K562 (cell line): ENCODE results near the gene P2RX2. TPM values are rescaled to one million over a fixed set of nuclear protein-coding genes. Genes with fewer than 3 reads are reported as not detected.

Experiments used
- ATAC-seq: fragments of 200-7000 bp; cut with Tn5 transposase; 3 replicates; pipeline ENCODE4 v1.9.1; 2020; ENCODE audit warnings: moderate library complexity
- BruUV-seq: library from RNA; stranded (reverse); fragments of 400-500 nt; replicated peaks from 2 replicates; lab custom pipeline; 2021; lab: Mats Ljungman, UMichigan
- CTCF ChIA-PET: fragments of 300-600 bp; formaldehyde crosslinking; extraction: SDS; loops from one replicate; lab custom pipeline; 2021; ENCODE audit warnings: low intra/inter-chr PET ratio; lab: Yijun Ruan, JAX
- POLR2A ChIA-PET: fragments of 300-600, 350-650 bp; sonication (Branson Sonifier 250); formaldehyde crosslinking; extraction: SDS; loops from one replicate; lab custom pipeline; 2021; ENCODE audit warnings: antibody characterized with exemption, inconsistent platforms; lab: Yijun Ruan, JAX
- DNase-seq, 4 experiments: peaks; one replicate each; pipeline versions ENCODE4 v3.0.0 to v3.0.0-alpha.2; 2011 to 2018; ENCODE audit warnings: low spot score in 3 of 4, mixed read lengths in 3 of 4; ENCODE audit errors: extremely low read depth in 1 of 4
- FAIRE-seq: peaks from 2 replicates; lab custom pipeline; 2011; peaks lifted over from hg19 to GRCh38; lab: Jason Lieb, UNC
- H2AFZ ChIP-seq: 2 replicates; pipeline ENCODE4 v1.6.0; 2011; ENCODE audit warnings: low read depth, low read length, control low read depth, inconsistent platforms
- H3K27ac ChIP-seq: fragments of 200-600 bp; 3 replicates; pipeline ENCODE4 v1.8.0; 2011; ENCODE audit warnings: low read depth, mild to moderate bottlenecking, control low read depth, inconsistent platforms, low read length, moderate library complexity, mixed read lengths; ENCODE audit errors: extremely low read depth
- H3K27me3 ChIP-seq, 2 experiments: fragments of 300-600 bp in 1 of 2; 2 replicates in 1 of 2; 3 replicates in 1 of 2; pipeline versions ENCODE4 v1.6.0 to v1.8.0; 2011; ENCODE audit warnings: inconsistent platforms in 2 of 2, low read length in 2 of 2, mild to moderate bottlenecking in 1 of 2, mixed read lengths in 1 of 2, moderate library complexity in 1 of 2; ENCODE audit not compliant: control insufficient read depth in 2 of 2, insufficient read depth in 2 of 2
- H3K36me3 ChIP-seq: fragments of 300-600 bp; 3 replicates; pipeline ENCODE4 v1.8.0; 2011; ENCODE audit warnings: mild to moderate bottlenecking, low read length, inconsistent platforms; ENCODE audit not compliant: control insufficient read depth, insufficient read depth
- H3K4me1 ChIP-seq, 2 experiments: fragments of 200-600 bp in 1 of 2; replicated peaks in 1 of 2; 2 replicates in 1 of 2; 3 replicates in 1 of 2; pipeline versions ENCODE4 v1.5.1 to v1.8.0; 2011; ENCODE audit warnings: inconsistent platforms in 2 of 2, low read length in 2 of 2, mild to moderate bottlenecking in 1 of 2, mixed read lengths in 1 of 2, moderate library complexity in 1 of 2; ENCODE audit not compliant: control insufficient read depth in 2 of 2, insufficient read depth in 2 of 2
- H3K4me2 ChIP-seq: 2 replicates; pipeline ENCODE4 v1.6.1; 2011; ENCODE audit warnings: low read length, control low read depth, inconsistent platforms, mixed read lengths; ENCODE audit not compliant: insufficient read depth
- H3K4me3 ChIP-seq: fragments of 200-600 bp; sonication (generic), shearing (Covaris generic); 2 replicates; pipeline ENCODE4 v1.5.1; 2016; ENCODE audit warnings: control low read depth, inconsistent platforms
- H3K79me2 ChIP-seq: fragments of 200-600 bp; 3 replicates; pipeline ENCODE4 v1.8.0; 2011; ENCODE audit warnings: low read length, inconsistent platforms; ENCODE audit not compliant: control insufficient read depth, insufficient read depth
- H3K9ac ChIP-seq, 2 experiments: 2 replicates each; pipeline versions ENCODE4 v1.6.0 to v1.6.1; 2011; ENCODE audit warnings: low read depth in 2 of 2, low read length in 2 of 2, control low read depth in 1 of 2, inconsistent platforms in 1 of 2, mild to moderate bottlenecking in 1 of 2, mixed read lengths in 1 of 2; ENCODE audit not compliant: insufficient read depth in 1 of 2
- H3K9me1 ChIP-seq: one replicate; pipeline ENCODE4 v1.6.0; 2011; ENCODE audit warnings: inconsistent platforms, mild to moderate bottlenecking, low read length, moderate library complexity; ENCODE audit not compliant: control insufficient read depth, insufficient read depth
- H3K9me3 ChIP-seq: replicated peaks from 2 replicates; pipeline ENCODE4 v1.5.1; 2011; ENCODE audit warnings: low read depth, low read length, inconsistent platforms; ENCODE audit not compliant: control insufficient read depth, insufficient read depth
- H4K20me1 ChIP-seq: replicated peaks from 2 replicates; pipeline ENCODE4 v1.6.1; 2011; ENCODE audit warnings: low read length, inconsistent platforms, mixed read lengths; ENCODE audit not compliant: control insufficient read depth, insufficient read depth
- RCOR1 ChIP-seq, 2 experiments: IDR thresholded peaks; 2 replicates each; pipeline ENCODE4 v1.6.1; 2012; ENCODE audit warnings: low read depth in 2 of 2, low read length in 2 of 2, borderline replicate concordance in 1 of 2, improper control_type of control experiment in 1 of 2
- WGBS: fragments of 100-300 bp; shearing (Covaris generic); methylation state at CpG from one replicate; pipeline ENCODE4 v1.1.6; 2016; ENCODE audit warnings: low coverage, mixed read lengths; ENCODE audit not compliant: insufficient coverage; ENCODE audit errors: missing lambda C conversion rate; 5-methylcytosine and 5-hydroxymethylcytosine counted together
- in situ Hi-C: fragments of 300-500 bp; cut with MboI; formaldehyde crosslinking; loops from 4 replicates; pipeline ENCODE4 v1.15.0; 2018; ENCODE audit warnings: inconsistent platforms, mixed read lengths
- intact Hi-C: fragments of 100-400 bp; cut with micrococcal nuclease; formaldehyde crosslinking; loops from 2 replicates; pipeline ENCODE4 v1.14.2; 2022
- polyA plus RNA-seq, 8 experiments: library from polyadenylated mRNA; depleted of rRNA in 4 of 8; stranded (reverse) in 5 of 8; unstranded in 3 of 8; fragments of >200 nt; fragmentation: Nextera tagmentation in 2 of 8; fragmentation: Illumina TruSeq in 1 of 8; extraction: Ambion mirVana in 2 of 8; extraction: Trizol in 1 of 8; gene quantifications; 2 replicates each; pipeline versions ENCODE4 v1.2.1 to v1.2.3, GENCODE V29; 2011 to 2014; ENCODE audit warnings: inconsistent platforms in 1 of 8, missing spikeins in 1 of 8
- total RNA-seq, 7 experiments: library from RNA; depleted of rRNA in 6 of 7; stranded (reverse); fragments of >200 nt in 6 of 7; fragmentation: Illumina TruSeq in 2 of 7; extraction: Trizol in 2 of 7; gene quantifications; 2 replicates each; pipeline versions ENCODE4 v1.2.1 to v1.2.3, GENCODE V29; 2011 to 2021; ENCODE audit warnings: low replicate concordance in 1 of 7
- TF ChIP-seq, protein P1 (sequence below), 2 experiments: fragments of 450-650 bp; formaldehyde crosslinking in 1 of 2; IDR thresholded peaks; 2 replicates each; pipeline versions ENCODE4 v1.4.0 to v1.6.1; 2014 to 2020; ENCODE audit warnings: mild to moderate bottlenecking in 2 of 2, borderline replicate concordance in 1 of 2, low read depth in 1 of 2
- TF ChIP-seq, protein P2 (sequence below): fragments of 450-650 bp; IDR thresholded peaks from 2 replicates; pipeline ENCODE4 v1.6.1; 2016; ENCODE audit warnings: low read depth, mild to moderate bottlenecking, moderate library complexity

P2RX2 gene
- total and polyA plus RNA-seq, 9 of the 15 experiments (the other 6 are each of a cell fraction or from before 2014, with no cell fraction given) = not detected

DNA sequence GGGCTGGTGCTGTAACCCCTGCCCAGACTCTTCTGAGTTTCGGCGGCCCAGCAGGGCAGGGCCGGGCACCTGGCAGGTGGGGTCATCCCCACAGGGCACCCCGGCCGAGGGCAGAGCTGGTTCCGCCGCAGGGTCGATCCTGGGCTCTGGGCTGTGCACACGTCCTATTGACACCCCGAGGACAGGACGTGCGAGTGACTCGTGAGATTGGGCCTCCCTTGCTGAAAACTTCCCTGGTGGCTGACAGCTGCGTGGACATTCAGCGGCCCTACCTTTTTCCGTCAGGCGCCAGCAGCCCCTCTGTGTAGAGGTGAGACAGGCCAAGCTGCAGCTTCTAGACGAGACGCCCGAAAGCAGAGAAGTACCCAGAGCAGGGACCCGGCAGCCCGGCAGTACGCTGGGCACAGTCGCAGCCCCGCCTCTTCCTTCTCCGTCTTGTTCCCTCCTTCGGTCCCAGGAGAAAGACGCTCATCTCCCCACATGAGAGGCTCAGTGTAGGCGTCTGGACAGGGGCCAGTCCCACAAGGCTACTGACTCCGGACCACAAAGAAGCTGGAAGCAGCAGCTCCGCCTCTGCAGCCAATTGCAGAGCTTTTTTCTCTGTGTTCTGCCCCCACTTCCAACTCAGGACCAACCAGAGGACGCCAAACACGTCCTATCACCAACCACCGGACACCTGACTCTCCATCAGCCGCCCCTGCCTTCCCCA, 8.4 kb upstream of the P2RX2 start, which contains the start of gene LRCOL1:
TSS of gene LRCOL1 (minus strand) at position 532 of the 709 bp plus-strand sequence. CDS start 4,331 bp downstream, outside the sequence.
- in situ Hi-C loops = no loop called here
- intact Hi-C loops = no loop called here
- Histone ChIP-seq H4K20me1 (no peaks in the 10 kb centered on the region; the same call in 1 of the 2 replicates), H3K27ac (no peak within 1 kb of the TSS), H3K9me1 (no peaks in the 10 kb centered on the region), H3K4me1 (peaks cover 0 to 24% of the 10 kb centered on the region in 2 experiments; a peak in 3 of 5 replicates), H3K9me3 (no peaks in the 10 kb centered on the region; the same call in 1 of the 2 replicates), H3K4me3 (no peak within 1 kb of the TSS), H3K4me2 (no peak within 1 kb of the TSS), H3K79me2 (no peaks in the 10 kb centered on the region), H3K27me3 (peaks cover 40 to 64% of the 10 kb centered on the region in 2 experiments), H2AFZ (no peak within 1 kb of the TSS), H3K36me3 (no peaks in the 10 kb centered on the region), H3K9ac (peak within 1 kb of the TSS in 1 of 2 experiments; percentile 27; a peak in 2 of 4 replicates)
- FAIRE-seq (no peak), DNase-seq (no peak), ATAC-seq (no peak)
- 10% methylated on average over 28 of the region's 35 CpGs for WGBS
- POLR2A ChIA-PET = interaction anchor here (0.9 to 2.4 kb wide), 2 partner anchors 9 to 11 kb away, joined by 3 to 8 read pairs; no protein-coding TSS in a partner anchor
- no TSS peak for BruUV-seq
- CTCF ChIA-PET = no interaction called here
- TF ChIP-seq, protein P1, sequence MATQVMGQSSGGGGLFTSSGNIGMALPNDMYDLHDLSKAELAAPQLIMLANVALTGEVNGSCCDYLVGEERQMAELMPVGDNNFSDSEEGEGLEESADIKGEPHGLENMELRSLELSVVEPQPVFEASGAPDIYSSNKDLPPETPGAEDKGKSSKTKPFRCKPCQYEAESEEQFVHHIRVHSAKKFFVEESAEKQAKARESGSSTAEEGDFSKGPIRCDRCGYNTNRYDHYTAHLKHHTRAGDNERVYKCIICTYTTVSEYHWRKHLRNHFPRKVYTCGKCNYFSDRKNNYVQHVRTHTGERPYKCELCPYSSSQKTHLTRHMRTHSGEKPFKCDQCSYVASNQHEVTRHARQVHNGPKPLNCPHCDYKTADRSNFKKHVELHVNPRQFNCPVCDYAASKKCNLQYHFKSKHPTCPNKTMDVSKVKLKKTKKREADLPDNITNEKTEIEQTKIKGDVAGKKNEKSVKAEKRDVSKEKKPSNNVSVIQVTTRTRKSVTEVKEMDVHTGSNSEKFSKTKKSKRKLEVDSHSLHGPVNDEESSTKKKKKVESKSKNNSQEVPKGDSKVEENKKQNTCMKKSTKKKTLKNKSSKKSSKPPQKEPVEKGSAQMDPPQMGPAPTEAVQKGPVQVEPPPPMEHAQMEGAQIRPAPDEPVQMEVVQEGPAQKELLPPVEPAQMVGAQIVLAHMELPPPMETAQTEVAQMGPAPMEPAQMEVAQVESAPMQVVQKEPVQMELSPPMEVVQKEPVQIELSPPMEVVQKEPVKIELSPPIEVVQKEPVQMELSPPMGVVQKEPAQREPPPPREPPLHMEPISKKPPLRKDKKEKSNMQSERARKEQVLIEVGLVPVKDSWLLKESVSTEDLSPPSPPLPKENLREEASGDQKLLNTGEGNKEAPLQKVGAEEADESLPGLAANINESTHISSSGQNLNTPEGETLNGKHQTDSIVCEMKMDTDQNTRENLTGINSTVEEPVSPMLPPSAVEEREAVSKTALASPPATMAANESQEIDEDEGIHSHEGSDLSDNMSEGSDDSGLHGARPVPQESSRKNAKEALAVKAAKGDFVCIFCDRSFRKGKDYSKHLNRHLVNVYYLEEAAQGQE (IDR thresholded peaks at IDR 0.05; ENCODE audit: borderline replicate concordance) = no peak
- TF ChIP-seq, protein P1 (CRISPR knock-in tag; IDR thresholded peaks at IDR 0.05; ENCODE audit: low read depth) = no peak
- TF ChIP-seq, protein P2, sequence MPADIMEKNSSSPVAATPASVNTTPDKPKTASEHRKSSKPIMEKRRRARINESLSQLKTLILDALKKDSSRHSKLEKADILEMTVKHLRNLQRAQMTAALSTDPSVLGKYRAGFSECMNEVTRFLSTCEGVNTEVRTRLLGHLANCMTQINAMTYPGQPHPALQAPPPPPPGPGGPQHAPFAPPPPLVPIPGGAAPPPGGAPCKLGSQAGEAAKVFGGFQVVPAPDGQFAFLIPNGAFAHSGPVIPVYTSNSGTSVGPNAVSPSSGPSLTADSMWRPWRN = no peak
- no peak for TF ChIP-seq RCOR1 (IDR thresholded peaks at IDR 0.05; ENCODE audit: borderline replicate concordance in 1 of 2, low read depth in 2 of 2, low read length in 2 of 2)
